Lower leg skin (tissue), 4 donors: ENCODE data around the gene UBFD1. TPM values are rescaled to one million over a fixed set of nuclear protein-coding genes. Genes with fewer than 3 reads are reported as not detected.

Experiments
- DNase-seq, 2 donors: peaks; one replicate each; pipeline ENCODE4 v3.0.0-alpha.2; 2019; ENCODE audit warnings: low spot score in 2 of 2
- H3K4me3 ChIP-seq: fragments of 200-600 bp; sonication (generic); 2 replicates; pipeline ENCODE4 v1.5.1; 2017; ENCODE audit warnings: mild to moderate bottlenecking, low read depth; ENCODE audit not compliant: poor library complexity, severe bottlenecking
- CTCF ChIP-seq, 3 donors: fragments of 450-650 bp; IDR thresholded peaks; one replicate each; pipeline ENCODE4 v1.5.1; 2016; ENCODE audit warnings: antibody characterized with exemption in 3 of 3, mild to moderate bottlenecking in 3 of 3, moderate library complexity in 2 of 3
- POLR2A ChIP-seq, 2 donors: fragments of 450-650 bp; IDR thresholded peaks; one replicate each; pipeline ENCODE4 v1.6.1; 2016 to 2017; ENCODE audit warnings: antibody characterized with exemption in 2 of 2, mild to moderate bottlenecking in 1 of 2, moderate library complexity in 1 of 2
- WGBS, 2 donors: methylation state at CpG; one replicate each; pipeline ENCODE4 v1.1.5; 2018; 5-methylcytosine and 5-hydroxymethylcytosine counted together
- intact Hi-C: fragments of 100-400 bp; cut with DNase I; formaldehyde crosslinking; loops from one replicate; pipeline ENCODE4 v1.15.0; 2023; ENCODE audit warnings: low total_unique reads
- total RNA-seq, 4 donors: library from RNA; depleted of rRNA; stranded (reverse); fragments of >200 nt; gene quantifications; one replicate each; pipeline ENCODE4 v1.1.0, GENCODE V29; 2016

The UBFD1 gene
- total RNA-seq, 4 donors from 2014 or later: 32.5 to 61.3 (median 42.7) TPM

- TF ChIP-seq CTCF (IDR thresholded peaks at IDR 0.05): no peak
- TF ChIP-seq POLR2A (IDR thresholded peaks at IDR 0.05): no peak
- intact Hi-C loops: no loop called here
- WGBS, 2 donors: 97% methylated on average over 9 of the region's 9 CpGs
- DNase-seq: no peak
- no peak overlapping the region for H3K4me3 ChIP-seq
These were observed 58.3 kb downstream of the UBFD1 start for GRCh38 chr16:23615805-23616204.

Other genes starting within 250 kb of the UBFD1 start
- 10 to 100 TPM; 17.5 to 22.6 (median 18.0) TPM for gene COG7, start 104.5 kb upstream of the UBFD1 start, total RNA-seq
- 10 to 100 TPM; 40.7 to 80.4 (median 61.4) TPM for gene GGA2, start 47.2 kb upstream of the UBFD1 start, total RNA-seq
- gene EARS2, start 377 bp upstream of the UBFD1 start, total RNA-seq: 10 to 100 TPM; 16.8 to 27.1 (median 20.7) TPM
- gene NDUFAB1, start 38.6 kb downstream of the UBFD1 start, total RNA-seq: 10 to 100 TPM; 47.8 to 77.8 (median 56.7) TPM
- gene PALB2, start 83.6 kb downstream of the UBFD1 start, total RNA-seq: 10 to 100 TPM; 10.9 to 16.3 (median 13.0) TPM
- gene DCTN5, start 83.7 kb downstream of the UBFD1 start, total RNA-seq: 10 to 100 TPM; 37.4 to 54.0 (median 46.7) TPM
- 1 to 10 TPM; 2.4 to 5.9 (median 4.4) TPM for gene PLK1, start 121.2 kb downstream of the UBFD1 start, total RNA-seq
- gene ERN2, start 155.5 kb downstream of the UBFD1 start, total RNA-seq: 1 to 10 TPM in 1 of 4 donors, under 1 TPM in 3; 0.25 to 2.4 (median 0.49) TPM
- gene CHP2, start 197.3 kb downstream of the UBFD1 start, total RNA-seq: 100 to 1,000 TPM; 120 to 176 (median 134) TPM